GM23338 (cell line): ENCODE measurements around the gene GEMIN2. TPM values are rescaled to one million over a fixed set of nuclear protein-coding genes. Genes with fewer than 3 reads are reported as not detected.
A peak's percentile ranks its signal among the peaks of the same experiment; 100 is the strongest.
"Not testable (repeated sequence)": the region's sequence is repeated elsewhere in the genome, so short reads cannot be mapped to it uniquely, and the experiment has no call there.

Experiments used
- ATAC-seq: fragments of 200-7000 bp; cut with Tn5 transposase; 3 replicates; pipeline ENCODE4 v1.9.1; 2020
- DNase-seq: peaks from one replicate; pipeline ENCODE4 v3.0.0-alpha.2; 2015; ENCODE audit warnings: low spot score
- H2AFZ ChIP-seq: fragments of 200-600 bp; sonication (generic); 2 replicates; pipeline ENCODE4 v1.8.0; 2016; ENCODE audit warnings: antibody characterized with exemption, mild to moderate bottlenecking, moderate library complexity
- H3F3A ChIP-seq: fragments of 200-600 bp; sonication (generic); replicated peaks from 2 replicates; pipeline ENCODE4 v1.8.0; 2017; ENCODE audit warnings: antibody characterized with exemption, mixed run types, low read depth
- H3K27ac ChIP-seq: fragments of 200-600 bp; sonication (generic); 2 replicates; pipeline ENCODE4 v1.6.1; 2016; ENCODE audit warnings: low read depth
- H3K27me3 ChIP-seq: fragments of 200-600 bp; sonication (generic); 2 replicates; pipeline ENCODE4 v1.8.0; 2016; ENCODE audit warnings: mild to moderate bottlenecking, mixed run types, moderate library complexity; ENCODE audit not compliant: insufficient read depth
- H3K36me3 ChIP-seq: fragments of 200-600 bp; sonication (generic); 2 replicates; pipeline ENCODE4 v1.8.0; 2016; ENCODE audit warnings: mild to moderate bottlenecking; ENCODE audit not compliant: insufficient read depth
- H3K4me1 ChIP-seq: fragments of 200-600 bp; sonication (generic); 2 replicates; pipeline ENCODE4 v1.8.0; 2016; ENCODE audit warnings: mild to moderate bottlenecking, moderate library complexity; ENCODE audit not compliant: insufficient read depth
- H3K4me2 ChIP-seq: fragments of 200-600 bp; sonication (generic); 2 replicates; pipeline ENCODE4 v1.7.1; 2017; ENCODE audit warnings: mixed run types
- H3K4me3 ChIP-seq: fragments of 200-600 bp; sonication (generic); 2 replicates; pipeline ENCODE4 v1.6.1; 2016; ENCODE audit warnings: mixed run types
- H3K79me2 ChIP-seq: fragments of 200-600 bp; sonication (generic); replicated peaks from 2 replicates; pipeline ENCODE4 v1.8.0; 2017; ENCODE audit warnings: mild to moderate bottlenecking; ENCODE audit not compliant: insufficient read depth
- H3K9me2 ChIP-seq: fragments of 200-600 bp; sonication (generic); 2 replicates; pipeline ENCODE4 v1.8.0; 2017; ENCODE audit not compliant: insufficient read depth
- H4K20me1 ChIP-seq: fragments of 200-600 bp; sonication (generic); replicated peaks from 2 replicates; pipeline ENCODE4 v1.8.0; 2017; ENCODE audit warnings: mild to moderate bottlenecking; ENCODE audit not compliant: insufficient read depth
- H3K27ac Mint-ChIP-seq: 2 replicates; pipeline ENCODE4 v1.8.0; 2020; ENCODE audit warnings: inconsistent platforms, mild to moderate bottlenecking, moderate library complexity, mixed read lengths
- H3K27me3 Mint-ChIP-seq: 3 replicates; pipeline ENCODE4 v1.8.0; 2022; ENCODE audit warnings: low read depth, mild to moderate bottlenecking, moderate library complexity, mixed read lengths, inconsistent platforms; ENCODE audit not compliant: insufficient read depth, poor library complexity
- H3K36me3 Mint-ChIP-seq: 3 replicates; pipeline ENCODE4 v1.8.0; 2021; ENCODE audit warnings: low read depth, mild to moderate bottlenecking, inconsistent platforms, moderate library complexity, mixed read lengths
- H3K4me1 Mint-ChIP-seq: 3 replicates; pipeline ENCODE4 v1.8.0; 2020; ENCODE audit warnings: mild to moderate bottlenecking, inconsistent platforms, mixed read lengths
- H3K4me3 Mint-ChIP-seq: 3 replicates; pipeline ENCODE4 v1.8.0; 2021; ENCODE audit warnings: moderate library complexity, mild to moderate bottlenecking, inconsistent platforms, mixed read lengths
- H3K9me3 Mint-ChIP-seq: 3 replicates; pipeline ENCODE4 v1.8.0; 2020; ENCODE audit warnings: moderate library complexity, mild to moderate bottlenecking, inconsistent platforms, mixed read lengths
- EZH2 ChIP-seq: fragments of 200-600 bp; sonication (generic); IDR thresholded peaks from one replicate; pipeline ENCODE4 v1.8.0; 2017; ENCODE audit warnings: antibody characterized with exemption, mild to moderate bottlenecking, low read depth; ENCODE audit not compliant: unreplicated experiment
- POLR2AphosphoS5 ChIP-seq: IDR thresholded peaks from 2 replicates; pipeline ENCODE4 v1.6.1; 2016; ENCODE audit warnings: antibody characterized with exemption, low read depth
- ZNF462 ChIP-seq: fragments of 250-450 bp; sonication (Bioruptor Pico); IDR thresholded peaks from 2 replicates; pipeline ENCODE4 v1.5.0; 2020; ENCODE audit warnings: mild to moderate bottlenecking, moderate library complexity
- long read RNA-seq: library from polyadenylated mRNA; unstranded; transcript quantifications from one replicate; pipeline ENCODE4 v2.0.0, GENCODE V29; 2020; ENCODE audit not compliant: unreplicated experiment
- polyA plus RNA-seq: library from polyadenylated mRNA; unstranded; fragments of >200 nt; fragmentation: Nextera tagmentation; extraction: Ambion mirVana; gene quantifications from 2 replicates; pipeline ENCODE4 v1.2.1, GENCODE V29; 2016
- total RNA-seq: library from RNA; depleted of rRNA; stranded (reverse); fragments of >200 nt; shearing (Covaris generic); gene quantifications from 2 replicates; pipeline ENCODE4 v1.2.3, GENCODE V29; 2014; rRNA removed

Gene GEMIN2
- total RNA-seq (47.8 and 61.6 TPM in 2 replicates), polyA plus RNA-seq (28.9 and 37.0 TPM in 2 replicates)
- long read RNA-seq, transcript GEMIN2-202 (10 exons, 1,420 nt), result major isoform, 30 of 46 reads
- long read RNA-seq, partial matches to known transcripts, result 1 of 46 reads
- long read RNA-seq, other reads (novel, unspliced or antisense), result 8 of 46 reads

- no peak for TF ChIP-seq EZH2
- TF ChIP-seq ZNF462 (CRISPR knock-in tag), result no peak
- TF ChIP-seq POLR2AphosphoS5, result peak; percentile 93
- ATAC-seq (peak; percentile 96), DNase-seq (peak; percentile 95)
- H3K9me2 ChIP-seq, result no peaks in the 10 kb centered on the region
- peak within 1 kb of the TSS; percentile 43; the same call in 1 of the 2 replicates for H2AFZ ChIP-seq
- H3K27me3 ChIP-seq, result no peaks in the 10 kb centered on the region
- peaks cover 3% of the 10 kb centered on the region; the same call in 1 of the 2 replicates for H3K4me1 ChIP-seq
- H3K4me2 ChIP-seq, result peak within 1 kb of the TSS; percentile 81
- Mint-ChIP-seq H3K27ac (peak within 1 kb of the TSS; percentile 94), H3K4me1 (peaks cover 7% of the 10 kb centered on the region; the same call in 2 of the 3 replicates), H3K36me3 (peaks cover 25% of the 10 kb centered on the region; the same call in 2 of the 3 replicates), H3K9me3 (no peaks in the 10 kb centered on the region), H3K4me3 (peak within 1 kb of the TSS; percentile 93), H3K27me3 (peaks cover 12% of the 10 kb centered on the region)
- H4K20me1 ChIP-seq, result peaks cover 3% of the 10 kb centered on the region; the same call in 1 of the 2 replicates
- peak within 1 kb of the TSS; percentile 71 for H3K4me3 ChIP-seq
- peaks cover 13% of the 10 kb centered on the region; the same call in 1 of the 2 replicates for H3K36me3 ChIP-seq
- H3K27ac ChIP-seq, result no peak within 1 kb of the TSS
- no peaks in the 10 kb centered on the region for H3F3A ChIP-seq
- H3K79me2 ChIP-seq, result peaks cover 14% of the 10 kb centered on the region
Observed at GRCh38 chr14:39114073-39114838, at the start of gene GEMIN2. TSS of gene GEMIN2 (plus strand) at chr14:39114323. CDS start at chr14:39114339, 16 bp downstream.

- H3K79me2 ChIP-seq, result not testable (repeated sequence)
Observed at GRCh38 chr14:39069169-39069805, 44.8 kb upstream of the GEMIN2 start.

More at GRCh38 chr14:39069169-39069805, 44.8 kb upstream of the GEMIN2 start:
- H3K4me3 Mint-ChIP-seq, H3K9me3 Mint-ChIP-seq, H3K4me3 ChIP-seq, H3K27me3 ChIP-seq, ATAC-seq, H2AFZ ChIP-seq, H3K9me2 ChIP-seq, H3K27ac Mint-ChIP-seq, H3F3A ChIP-seq, DNase-seq, H3K27me3 Mint-ChIP-seq, H3K4me1 ChIP-seq, H3K27ac ChIP-seq, H3K4me2 ChIP-seq, H3K4me1 Mint-ChIP-seq: not testable (repeated sequence)
- peaks cover 39% of the 10 kb centered on the region for H3K36me3 Mint-ChIP-seq
- peaks cover 18% of the 10 kb centered on the region; the same call in 1 of the 2 replicates for H3K36me3 ChIP-seq
- H4K20me1 ChIP-seq, result peaks cover 13% of the 10 kb centered on the region; the same call in 1 of the 2 replicates
